KOPT-K1 (cell line): ENCODE data around the gene GPR152.

Experiments used
- H3K27ac ChIP-seq: fragments of 200-600 bp; sonication (generic); 2 replicates; pipeline ENCODE4 v1.5.1; 2016; ENCODE audit warnings: antibody characterized with exemption, mild to moderate bottlenecking, low read depth, low read length; ENCODE audit not compliant: poor library complexity, severe bottlenecking
- H3K36me3 ChIP-seq: fragments of 200-600 bp; sonication (generic); 2 replicates; pipeline ENCODE4 v1.5.1; 2017; ENCODE audit warnings: antibody characterized with exemption, mild to moderate bottlenecking, low read length, moderate library complexity; ENCODE audit not compliant: insufficient read depth
- H3K9me3 ChIP-seq: fragments of 200-600 bp; sonication (generic); 2 replicates; pipeline ENCODE4 v1.5.1; 2017; ENCODE audit warnings: antibody characterized with exemption, low read length, mild to moderate bottlenecking; ENCODE audit not compliant: insufficient read depth, poor library complexity, severe bottlenecking

Gene GPR152, protein sequence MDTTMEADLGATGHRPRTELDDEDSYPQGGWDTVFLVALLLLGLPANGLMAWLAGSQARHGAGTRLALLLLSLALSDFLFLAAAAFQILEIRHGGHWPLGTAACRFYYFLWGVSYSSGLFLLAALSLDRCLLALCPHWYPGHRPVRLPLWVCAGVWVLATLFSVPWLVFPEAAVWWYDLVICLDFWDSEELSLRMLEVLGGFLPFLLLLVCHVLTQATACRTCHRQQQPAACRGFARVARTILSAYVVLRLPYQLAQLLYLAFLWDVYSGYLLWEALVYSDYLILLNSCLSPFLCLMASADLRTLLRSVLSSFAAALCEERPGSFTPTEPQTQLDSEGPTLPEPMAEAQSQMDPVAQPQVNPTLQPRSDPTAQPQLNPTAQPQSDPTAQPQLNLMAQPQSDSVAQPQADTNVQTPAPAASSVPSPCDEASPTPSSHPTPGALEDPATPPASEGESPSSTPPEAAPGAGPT

DNA sequence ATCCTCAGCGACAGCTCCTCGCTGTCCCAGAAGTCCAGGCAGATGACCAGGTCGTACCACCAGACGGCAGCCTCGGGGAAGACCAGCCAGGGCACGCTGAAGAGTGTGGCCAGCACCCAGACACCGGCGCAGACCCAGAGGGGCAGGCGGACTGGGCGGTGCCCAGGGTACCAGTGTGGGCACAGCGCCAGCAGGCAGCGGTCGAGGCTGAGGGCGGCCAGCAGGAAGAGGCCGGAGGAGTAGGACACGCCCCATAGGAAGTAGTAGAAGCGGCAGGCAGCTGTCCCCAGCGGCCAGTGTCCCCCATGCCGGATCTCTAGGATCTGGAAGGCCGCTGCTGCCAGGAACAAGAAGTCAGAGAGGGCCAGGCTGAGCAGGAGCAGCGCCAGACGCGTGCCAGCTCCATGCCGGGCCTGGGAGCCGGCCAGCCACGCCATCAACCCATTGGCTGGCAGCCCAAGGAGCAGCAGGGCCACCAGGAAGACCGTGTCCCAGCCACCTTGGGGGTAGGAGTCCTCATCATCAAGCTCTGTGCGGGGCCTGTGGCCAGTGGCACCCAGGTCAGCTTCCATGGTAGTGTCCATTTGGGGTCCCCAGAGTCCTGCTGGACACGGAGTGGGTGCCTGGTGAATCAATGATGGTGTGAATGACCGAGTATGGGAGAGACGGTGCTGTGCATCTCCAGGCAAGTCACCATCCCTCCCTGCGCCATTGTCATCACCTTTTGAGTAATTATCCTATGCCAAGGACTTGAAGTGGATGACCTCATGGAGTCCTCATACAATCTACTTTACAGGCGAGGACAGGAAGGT is at the start of gene GPR152:
GPR152 (minus strand) TSS at position 589 of the 812 bp plus-strand sequence; CDS start at position 584, 5 bp downstream.
- Histone ChIP-seq H3K27ac (no peak within 1 kb of the TSS), H3K36me3 (no peaks in the 10 kb centered on the region), H3K9me3 (no peaks in the 10 kb centered on the region)

GRCh38 chr11:67501854-67502253 is 49.3 kb upstream of the GPR152 start:
- Histone ChIP-seq H3K36me3 (peaks cover 52% of the 10 kb centered on the region), H3K27ac (no peak overlapping the region), H3K9me3 (no peaks in the 10 kb centered on the region)

GRCh38 chr11:67500831-67501715 is 48.5 kb upstream of the GPR152 start:
- Histone ChIP-seq H3K27ac (no peak overlapping the region), H3K36me3 (peaks cover 60% of the 10 kb centered on the region), H3K9me3 (no peaks in the 10 kb centered on the region)

DNA sequence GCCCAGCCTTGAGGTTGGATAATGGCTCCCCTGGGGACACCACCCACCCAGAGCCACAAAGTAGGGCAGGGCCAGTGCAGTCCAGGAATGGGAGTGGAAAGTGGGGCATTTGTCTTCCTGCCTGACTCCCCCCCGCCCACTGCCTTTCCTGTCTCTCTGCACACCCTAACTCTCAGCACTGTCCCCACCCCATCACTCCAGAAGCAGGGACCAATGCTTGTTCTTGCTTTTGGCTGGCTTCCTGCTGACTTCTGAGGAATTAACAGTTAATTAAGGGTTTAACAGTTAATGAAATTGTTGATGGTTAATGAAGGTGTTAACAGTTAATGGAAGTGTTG is 47.9 kb upstream of the GPR152 start:
- no peak overlapping the region for H3K27ac ChIP-seq
- no peaks in the 10 kb centered on the region for H3K9me3 ChIP-seq
- H3K36me3 ChIP-seq = peaks cover 66% of the 10 kb centered on the region

DNA sequence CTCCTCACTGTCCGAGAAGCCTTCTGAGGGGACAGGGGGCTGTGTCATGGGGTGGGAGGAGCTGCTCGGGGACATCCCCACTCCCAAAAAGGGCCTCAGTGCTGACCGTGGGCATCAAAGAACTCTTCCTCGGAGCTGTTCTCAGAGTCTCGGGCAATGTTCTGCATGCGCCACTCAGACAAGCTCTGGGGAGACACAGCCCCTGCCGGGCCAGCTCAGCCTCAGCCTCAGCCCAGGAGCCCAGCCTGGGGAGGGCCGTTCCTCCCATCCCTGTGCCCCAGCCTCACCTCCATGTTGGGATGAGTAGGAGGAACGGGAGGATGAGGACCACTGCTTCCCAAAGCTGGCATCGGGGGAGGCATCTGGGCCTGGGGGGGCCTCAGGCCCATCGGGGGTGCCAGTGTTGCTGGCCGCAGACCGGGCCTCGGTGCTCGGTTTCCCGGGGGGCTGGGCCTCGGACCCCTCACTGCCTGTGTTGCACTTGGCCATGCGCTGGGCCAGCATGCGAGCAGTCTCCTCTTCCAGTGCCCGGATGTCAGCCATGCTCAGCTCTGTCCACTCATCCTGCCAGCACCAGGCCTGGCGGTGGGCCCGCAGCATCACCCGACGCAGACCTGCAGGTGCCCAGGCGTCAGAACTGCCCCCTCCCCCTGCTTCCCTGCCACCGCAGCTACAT is 47.4 kb upstream of the GPR152 start:
- H3K27ac ChIP-seq = no peak overlapping the region
- peaks cover 71% of the 10 kb centered on the region for H3K36me3 ChIP-seq
- H3K9me3 ChIP-seq = no peaks in the 10 kb centered on the region

GRCh38 chr11:67498544-67498972 is 46.0 kb upstream of the GPR152 start:
- Histone ChIP-seq H3K27ac (no peak overlapping the region), H3K36me3 (peaks cover 83% of the 10 kb centered on the region), H3K9me3 (no peaks in the 10 kb centered on the region)

GRCh38 chr11:67497656-67498291 is 45.2 kb upstream of the GPR152 start:
- peaks cover 91% of the 10 kb centered on the region for H3K36me3 ChIP-seq
- H3K27ac ChIP-seq = no peak overlapping the region
- H3K9me3 ChIP-seq = no peaks in the 10 kb centered on the region

- Histone ChIP-seq H3K9me3 (no peaks in the 10 kb centered on the region), H3K27ac (no peak overlapping the region), H3K36me3 (peaks cover 96% of the 10 kb centered on the region)
Observed at GRCh38 chr11:67496113-67496512, 43.6 kb upstream of the GPR152 start.

DNA sequence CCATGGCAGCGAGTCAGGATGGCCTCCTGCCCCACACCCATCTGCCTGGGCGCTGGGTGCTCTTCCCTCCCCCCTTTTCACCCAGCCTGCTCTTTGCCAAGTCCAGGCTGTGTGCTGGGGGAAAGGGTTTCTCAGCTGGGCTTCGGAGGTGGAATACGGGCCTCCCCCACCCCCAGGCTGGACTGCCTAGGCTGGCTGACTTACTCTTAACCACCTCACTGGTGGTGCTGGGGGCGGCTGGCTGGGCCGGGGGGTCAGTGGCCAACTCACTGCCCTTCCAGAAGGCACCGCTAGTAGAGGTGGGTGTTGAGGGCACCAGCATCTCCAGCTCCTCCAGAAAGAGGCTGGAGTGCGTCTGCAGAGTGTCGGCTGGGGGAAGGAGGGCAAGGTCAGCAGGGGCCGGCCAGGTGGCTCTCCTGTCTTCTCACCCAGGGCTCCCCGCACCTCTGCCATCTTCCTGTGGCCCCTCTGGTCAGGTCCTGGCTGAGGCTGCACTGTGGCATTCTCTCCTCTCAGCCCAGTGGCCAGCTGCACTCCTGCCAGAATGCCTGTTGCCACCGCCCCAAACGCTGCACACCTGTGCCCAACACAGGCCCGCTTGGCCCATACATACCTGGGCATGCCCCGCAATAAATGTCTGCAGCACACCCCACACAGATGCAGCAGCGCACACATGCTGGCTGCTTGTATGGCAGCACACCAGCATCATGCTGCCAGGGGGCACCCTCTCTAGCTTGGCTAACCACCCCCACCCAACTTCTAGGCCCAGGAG is 42.9 kb upstream of the GPR152 start:
- peaks cover 96% of the 10 kb centered on the region for H3K36me3 ChIP-seq
- no peaks in the 10 kb centered on the region for H3K9me3 ChIP-seq
- H3K27ac ChIP-seq = no peak overlapping the region

GRCh38 chr11:67494371-67495233 is 42.1 kb upstream of the GPR152 start:
- H3K9me3 ChIP-seq = no peaks in the 10 kb centered on the region
- H3K27ac ChIP-seq = no peak overlapping the region
- peaks cover 96% of the 10 kb centered on the region for H3K36me3 ChIP-seq

DNA sequence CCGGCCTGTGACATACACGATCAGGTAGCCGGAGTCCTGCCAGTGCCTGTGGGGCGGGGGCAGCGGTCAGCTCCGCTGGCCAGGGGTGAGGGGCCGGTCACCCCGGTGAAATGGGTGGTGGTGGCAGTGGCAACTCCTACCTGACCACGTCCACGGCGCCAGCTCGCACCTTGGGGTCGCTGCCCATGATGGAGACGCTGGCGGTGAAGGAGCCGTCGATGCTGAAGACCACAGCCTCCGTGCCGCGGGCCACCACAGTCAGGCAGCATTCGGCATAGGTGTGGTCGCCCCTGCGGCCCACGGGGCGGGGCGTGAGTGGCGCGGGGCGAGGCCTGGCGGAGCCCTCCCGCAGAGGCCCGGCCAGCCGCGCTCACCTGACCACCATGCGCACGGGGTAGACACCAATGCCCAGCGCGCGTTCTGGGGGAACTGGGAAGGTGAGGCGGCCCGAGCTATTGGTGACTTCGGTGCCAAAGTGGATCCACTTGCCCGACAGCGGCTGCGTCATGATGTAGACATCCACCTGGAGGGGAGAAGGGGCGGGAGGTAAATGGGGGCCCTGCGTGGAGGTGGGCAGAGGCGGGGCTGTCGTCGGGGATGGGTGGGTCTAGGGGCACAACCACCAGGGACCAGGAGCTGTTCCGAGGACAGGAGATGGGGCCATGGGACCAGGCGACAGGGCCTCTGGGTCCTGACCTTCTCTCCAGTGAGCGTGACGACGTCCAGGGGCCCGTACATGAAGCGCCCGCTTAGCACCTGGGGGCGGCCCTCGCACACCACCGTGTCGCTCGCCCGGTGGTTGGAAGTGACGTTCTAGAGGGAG is 41.2 kb upstream of the GPR152 start:
- no peak overlapping the region for H3K27ac ChIP-seq
- peaks cover 98% of the 10 kb centered on the region for H3K36me3 ChIP-seq
- H3K9me3 ChIP-seq = no peaks in the 10 kb centered on the region
